ENCODE data around the gene SMARCA5. TPM values are rescaled to one million over a fixed set of nuclear protein-coding genes. Genes with fewer than 3 reads are reported as not detected.

The SMARCA5 gene
- polyA plus RNA-seq, 1 of the 3 experiments (the other 2 are of a cell fraction) = 7.5 TPM

- peak overlapping the region; percentile 79 to 96 for H3K4me3 ChIP-seq (ENCODE audit: low read depth in 2 of 2, low read length in 1 of 2)
- no peaks in the 10 kb centered on the region for H3K9me2 ChIP-seq
- TF ChIP-seq EZH2phosphoT487 (IDR thresholded peaks at IDR 0.05; ENCODE audit: borderline replicate concordance, low read depth) (no peak), IRF3 (IDR thresholded peaks at IDR 0.05; ENCODE audit: low read depth, low read length) (no peak), NFIC (IDR thresholded peaks at IDR 0.05; ENCODE audit: borderline replicate concordance) (no peak), SIN3A (IDR thresholded peaks at IDR 0.05; ENCODE audit: borderline replicate concordance, low read depth, low read length) (no peak), POLR2AphosphoS5 (IDR thresholded peaks at IDR 0.05; ENCODE audit: low read depth, low read length) (no peak), RFX5 (IDR thresholded peaks at IDR 0.05; ENCODE audit: low read length) (no peak), RAD21 (IDR thresholded peaks at IDR 0.05; ENCODE audit: low read length) (no peak), MAX (IDR thresholded peaks at IDR 0.05; ENCODE audit: low read depth) (no peak), ZBTB33 (IDR thresholded peaks at IDR 0.05; ENCODE audit: borderline replicate concordance, low read depth) (no peak), RXRA (IDR thresholded peaks at IDR 0.05; ENCODE audit: borderline replicate concordance, low read depth) (no peak), TAF1 (IDR thresholded peaks at IDR 0.05; ENCODE audit: borderline replicate concordance, low read depth, low read length) (no peak), TCF12 (IDR thresholded peaks at IDR 0.05) (no peak), TEAD4 (IDR thresholded peaks at IDR 0.05; ENCODE audit: borderline replicate concordance, insufficient read depth) (no peak), CTCF (IDR thresholded peaks at IDR 0.05) (no peak)
- TF ChIP-seq, protein P1, sequence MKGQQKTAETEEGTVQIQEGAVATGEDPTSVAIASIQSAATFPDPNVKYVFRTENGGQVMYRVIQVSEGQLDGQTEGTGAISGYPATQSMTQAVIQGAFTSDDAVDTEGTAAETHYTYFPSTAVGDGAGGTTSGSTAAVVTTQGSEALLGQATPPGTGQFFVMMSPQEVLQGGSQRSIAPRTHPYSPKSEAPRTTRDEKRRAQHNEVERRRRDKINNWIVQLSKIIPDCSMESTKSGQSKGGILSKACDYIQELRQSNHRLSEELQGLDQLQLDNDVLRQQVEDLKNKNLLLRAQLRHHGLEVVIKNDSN (IDR thresholded peaks at IDR 0.05; ENCODE audit: borderline replicate concordance, low read depth) = no peak
- DNase-seq = no peak
- H3K27me3 ChIP-seq (ENCODE audit: insufficient read depth) = no peaks in the 10 kb centered on the region
- peaks cover 0 to 9% of the 10 kb centered on the region in 2 experiments; a peak in 2 of 4 replicates for H3K4me1 ChIP-seq (ENCODE audit: control insufficient read depth in 1 of 2, insufficient read depth in 2 of 2, low read depth in 1 of 2, low read length in 1 of 2)
- H3F3A ChIP-seq (replicated peaks; ENCODE audit: insufficient read depth) = peaks cover 14% of the 10 kb centered on the region
- peak overlapping the region; percentile 84 for H3K4me2 ChIP-seq
- ChIA-PET POLR2A (interaction anchor here (0.6 to 1.5 kb wide), 2 partner anchors 15 to 177 kb away, joined by 3 to 6 read pairs; partner anchors contain the start of gene GAB1), CTCF (no interaction called here)
- peaks cover 55% of the 10 kb centered on the region for H3K79me2 ChIP-seq (ENCODE audit: insufficient read depth)
- H3K9ac ChIP-seq = peak overlapping the region; percentile 88
- WGBS (ENCODE audit: low lambda C conversion rate) = 0% methylated on average over 13 of the region's 13 CpGs
- H3K27ac ChIP-seq (ENCODE audit: low read depth in 2 of 2, low read length in 1 of 2) = peak overlapping the region; percentile 95 to 96
- peaks cover 44% of the 10 kb centered on the region for H4K20me1 ChIP-seq (ENCODE audit: insufficient read depth)
- H3K9me3 ChIP-seq = no peaks in the 10 kb centered on the region
- peak overlapping the region; percentile 83; the same call in 1 of the 2 replicates for H2AFZ ChIP-seq (ENCODE audit: low read depth)
- peaks cover 26 to 31% of the 10 kb centered on the region in 2 experiments for H3K36me3 ChIP-seq (replicated peaks in 1 of 2; ENCODE audit: control insufficient read depth in 1 of 2, insufficient read depth in 2 of 2, low read length in 1 of 2)
Measured at GRCh38 chr4:143514169-143514495, 630 bp downstream of the SMARCA5 start.
